HT-29 (cell line): Measurements from ENCODE around the gene SORCS2. TPM values are rescaled to one million over a fixed set of nuclear protein-coding genes. Genes with fewer than 3 reads are reported as not detected.

Source experiments
- DNase-seq: peaks from one replicate; pipeline ENCODE4 v3.0.0-alpha.2; 2015; ENCODE audit warnings: low spot score
- total RNA-seq: library from RNA; depleted of rRNA; stranded (reverse); fragments of >200 nt; shearing (Covaris generic); gene quantifications from 2 replicates; pipeline ENCODE4 v1.2.3, GENCODE V29; 2014

SORCS2 gene
- total RNA-seq, 1 experiment from 2014 or later = not detected

DNA sequence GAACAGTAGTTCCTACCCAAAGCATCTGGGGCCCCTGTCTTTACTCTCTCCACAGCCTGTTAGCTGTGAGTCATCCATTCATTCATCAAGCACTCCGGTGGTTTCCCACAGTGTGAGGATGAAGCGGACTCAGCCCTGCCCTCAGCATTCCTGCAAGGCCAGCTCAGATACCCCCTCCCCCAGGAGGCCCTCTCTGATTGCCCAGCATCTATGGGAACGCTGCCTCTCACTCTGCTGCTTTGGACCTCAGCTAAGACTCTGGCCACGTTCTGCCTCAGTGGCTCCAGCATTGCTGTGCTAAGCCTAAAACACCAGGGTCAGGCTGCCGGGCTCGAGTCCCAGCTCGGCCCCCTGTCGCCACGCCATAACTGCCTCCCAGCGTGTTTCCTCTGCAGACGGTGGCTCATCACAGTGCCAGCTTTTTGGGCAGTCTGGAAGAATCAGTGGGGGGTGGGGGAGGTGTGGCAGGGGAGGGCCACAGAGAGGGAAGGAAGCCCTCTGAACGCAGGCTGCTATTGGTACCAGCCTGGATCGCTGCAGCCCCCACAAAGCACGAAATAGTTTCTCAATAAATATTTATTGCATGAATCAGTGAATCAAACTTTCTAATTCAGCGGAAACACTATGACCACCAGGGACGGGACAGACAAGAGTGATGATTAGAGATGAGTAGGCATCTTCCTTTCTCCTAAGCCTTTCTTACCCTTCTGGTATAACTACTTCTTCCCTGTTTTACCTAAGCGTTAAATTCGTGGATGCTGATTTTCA is 74.4 kb downstream of the SORCS2 start:
- DNase-seq = no peak

DNA sequence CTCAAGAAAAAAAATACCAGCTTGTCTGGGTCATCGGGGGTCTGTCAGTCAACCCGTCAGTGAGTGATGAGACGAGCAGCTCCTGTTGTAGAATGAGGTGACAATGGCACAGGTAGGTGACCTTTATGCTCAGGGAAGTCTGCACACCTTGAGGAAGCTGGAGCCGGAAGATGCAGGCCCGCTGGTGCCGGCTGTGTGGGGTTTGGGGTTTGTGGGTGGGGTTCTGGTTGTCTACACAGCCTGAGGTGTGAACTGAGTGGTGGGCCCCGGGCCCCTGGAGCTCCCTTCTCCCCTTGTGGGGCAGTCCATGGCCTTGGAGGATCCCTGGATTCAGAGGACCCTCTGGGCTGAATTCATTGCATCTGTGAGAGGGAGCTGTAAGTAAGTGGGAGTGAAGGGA is 75.5 kb downstream of the SORCS2 start:
- no peak for DNase-seq

DNA sequence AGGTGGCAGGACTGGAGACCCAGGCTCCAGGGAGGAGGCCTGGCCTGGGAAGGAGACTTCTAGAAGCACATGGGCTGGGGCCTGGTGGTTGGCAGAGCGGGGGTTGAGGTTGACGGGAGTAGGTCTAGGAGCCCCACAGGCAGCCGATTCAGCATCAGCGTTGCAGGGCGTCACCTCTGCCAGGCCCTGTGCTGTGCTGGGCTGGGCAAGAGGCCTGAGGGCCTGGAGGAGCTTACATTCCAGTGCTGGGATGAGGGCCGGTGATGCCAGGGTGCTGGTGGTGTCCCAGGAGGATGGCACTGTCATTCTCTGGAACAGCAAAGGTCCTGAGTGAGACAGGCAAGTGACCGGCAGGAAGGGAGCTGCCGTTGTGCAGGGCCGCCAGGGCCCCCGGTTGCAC is 76.6 kb downstream of the SORCS2 start:
- DNase-seq = no peak

DNA sequence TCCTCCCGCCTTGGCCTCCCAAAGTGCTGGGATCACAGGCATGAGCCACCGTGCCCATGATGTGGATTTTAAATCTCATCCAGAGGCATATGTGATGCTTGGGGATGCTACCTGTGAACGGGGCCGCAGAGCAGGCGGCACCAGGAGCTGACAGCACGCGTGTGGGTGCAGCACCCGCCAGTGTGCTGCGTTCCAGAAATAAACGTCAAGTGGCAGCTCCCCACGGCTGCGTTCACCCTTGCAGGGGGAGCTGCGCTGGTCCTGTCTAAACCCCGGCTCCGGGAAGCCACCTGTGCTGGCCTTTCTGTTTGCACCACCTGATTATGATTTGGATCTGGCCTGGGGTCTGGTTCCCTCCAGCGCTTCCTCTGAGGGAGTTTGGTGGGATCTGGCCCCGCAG is 77.8 kb downstream of the SORCS2 start:
- DNase-seq = no peak

DNA sequence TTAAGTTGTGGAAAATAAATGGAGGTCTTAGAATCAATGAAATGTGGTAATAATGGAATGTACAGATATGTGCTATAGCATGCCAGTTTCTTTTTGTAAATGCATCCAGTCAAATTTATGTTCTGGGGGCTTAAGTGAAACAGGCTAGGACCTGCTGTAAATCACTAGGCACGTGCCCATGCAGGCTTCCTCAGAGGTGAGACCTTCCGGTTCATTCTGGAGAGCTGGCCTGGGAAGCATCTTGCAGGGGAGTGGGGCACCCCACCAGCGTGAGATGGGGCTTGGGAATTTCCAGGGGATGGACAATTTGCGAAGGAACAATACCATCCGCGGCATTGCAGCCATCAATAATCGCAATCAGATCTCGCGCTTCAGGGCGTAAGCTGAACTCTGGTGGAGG is 80.1 kb downstream of the SORCS2 start:
- no peak for DNase-seq

DNA sequence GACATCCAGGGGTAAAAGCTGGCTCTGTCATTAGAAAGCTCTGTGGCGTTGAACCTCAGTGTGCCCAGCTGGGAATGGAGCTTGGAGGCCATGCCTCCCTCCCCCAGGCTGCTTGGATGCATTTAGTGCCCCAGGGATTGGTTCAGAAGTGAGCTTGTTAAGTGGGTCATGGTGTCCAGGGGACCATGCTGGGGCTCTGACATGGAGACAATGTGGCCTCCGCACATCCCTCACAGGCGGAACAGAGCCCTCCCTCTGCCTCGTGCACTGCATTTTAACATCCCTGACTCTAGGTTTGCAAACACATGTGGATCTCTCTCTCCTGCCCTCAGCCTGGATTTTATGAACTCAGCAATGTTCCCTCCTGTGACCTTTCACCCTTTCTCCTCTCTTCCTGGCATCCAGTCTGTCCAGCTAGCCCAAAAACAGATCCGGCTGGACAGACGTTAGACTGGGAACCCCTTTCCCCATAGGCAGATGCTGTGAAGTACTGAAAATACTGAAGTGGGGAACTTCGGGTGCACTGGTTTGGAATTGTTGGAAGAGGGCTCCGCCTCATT is 81.5 kb downstream of the SORCS2 start:
- no peak for DNase-seq

DNA sequence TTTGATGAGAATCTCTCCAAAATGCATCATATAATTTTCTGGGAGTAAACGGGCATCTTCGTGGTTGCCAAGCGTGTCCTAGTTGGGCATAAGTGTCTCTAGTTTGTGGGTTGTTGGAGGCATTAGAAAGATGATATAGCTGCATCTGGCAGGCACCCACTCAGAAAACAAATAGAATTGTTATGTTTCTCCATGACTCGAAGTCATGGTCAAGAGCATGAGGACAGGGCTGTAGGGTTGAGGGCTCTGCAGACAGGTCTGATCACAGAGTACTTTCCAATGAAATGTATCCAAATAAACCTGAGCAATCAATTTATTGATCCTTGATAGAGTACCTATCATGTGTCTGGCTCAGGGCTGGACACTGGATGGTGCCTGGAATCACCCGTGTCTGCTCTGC is 82.7 kb downstream of the SORCS2 start:
- no peak for DNase-seq

DNA sequence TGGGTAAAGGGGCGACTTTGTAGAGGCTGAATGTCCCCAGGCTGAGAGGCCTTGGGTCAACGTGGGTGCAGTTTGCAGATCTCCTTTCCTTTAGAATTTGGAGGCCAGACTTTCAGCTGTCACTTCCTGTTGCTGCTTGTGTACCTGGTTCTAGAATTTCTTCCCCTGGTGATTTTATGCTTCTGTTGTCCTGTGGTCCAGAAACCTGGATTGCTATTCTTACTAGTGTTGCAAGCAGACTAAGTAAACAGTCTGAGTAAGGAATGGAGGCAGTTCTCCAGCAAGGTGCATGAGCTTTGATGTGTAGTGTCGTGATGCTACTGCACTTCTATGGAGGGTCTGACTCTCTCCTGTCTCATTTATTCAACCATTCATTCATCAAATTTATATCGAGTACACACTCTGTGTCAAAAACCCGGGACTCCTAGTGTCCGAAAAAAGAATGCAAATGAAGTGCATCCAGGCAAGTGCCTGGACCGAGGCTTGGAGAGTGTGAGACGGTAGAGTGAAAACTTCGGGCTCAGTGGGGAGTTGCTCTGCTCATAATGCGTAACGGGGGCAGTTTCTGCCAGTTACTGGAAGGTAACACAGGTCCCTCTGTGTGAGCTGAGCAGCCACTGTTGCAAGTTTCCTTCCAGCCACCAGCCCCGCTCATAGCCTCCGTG is 83.3 kb downstream of the SORCS2 start:
- DNase-seq = no peak

DNA sequence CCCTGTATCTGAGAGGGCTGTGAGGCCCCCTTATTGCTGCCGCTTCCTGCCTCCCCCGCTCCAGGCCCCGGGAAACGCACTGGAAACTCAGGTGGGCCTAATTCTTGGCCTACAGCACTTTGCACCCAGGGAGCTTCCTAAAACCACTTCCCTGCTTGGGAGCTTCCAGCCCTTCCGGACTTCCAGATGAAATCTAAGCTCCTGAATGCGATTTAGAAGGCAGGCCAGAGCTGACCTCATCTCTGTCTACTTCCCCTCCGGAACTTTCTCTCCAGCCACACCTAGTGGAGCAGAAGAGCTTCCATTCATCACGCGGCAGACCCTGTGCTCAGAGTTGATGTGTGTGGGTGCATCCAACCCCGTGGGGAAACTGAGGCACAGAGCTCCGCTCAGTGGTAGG is 84.2 kb downstream of the SORCS2 start:
- no peak for DNase-seq

DNA sequence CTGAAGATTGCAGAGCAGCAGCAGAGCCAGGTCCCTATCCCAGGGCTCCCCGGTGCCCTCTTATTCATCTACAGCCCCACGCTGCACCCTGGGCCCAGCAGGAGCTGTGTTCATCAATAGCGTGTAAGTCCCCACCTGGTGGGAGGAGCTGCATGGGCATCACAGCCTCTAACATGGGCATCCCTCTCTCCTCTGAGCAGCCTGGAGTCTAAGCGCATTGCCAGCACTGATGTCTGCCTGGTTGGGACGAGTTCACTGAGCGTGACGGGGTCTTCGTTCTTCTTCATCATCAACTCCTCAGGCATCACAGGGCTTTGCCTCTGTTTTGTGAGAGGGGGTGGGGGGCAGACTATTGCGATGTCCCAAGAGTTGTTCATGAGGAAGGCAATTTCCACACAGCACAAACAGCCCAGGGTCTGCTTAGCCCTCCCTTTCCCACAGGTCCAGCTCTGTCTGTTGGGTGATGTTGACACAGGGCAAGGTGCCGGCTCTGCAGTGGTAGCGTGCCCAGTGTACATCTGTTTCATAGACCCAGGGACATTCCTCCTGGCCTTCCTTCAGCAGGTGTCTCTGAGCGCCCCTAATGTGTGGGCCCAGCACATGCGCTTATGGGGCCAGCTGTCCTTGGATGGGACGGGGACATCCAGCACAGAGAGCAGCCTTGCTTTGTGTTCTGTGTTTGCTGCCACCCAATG is 85.9 kb downstream of the SORCS2 start:
- DNase-seq = no peak

DNA sequence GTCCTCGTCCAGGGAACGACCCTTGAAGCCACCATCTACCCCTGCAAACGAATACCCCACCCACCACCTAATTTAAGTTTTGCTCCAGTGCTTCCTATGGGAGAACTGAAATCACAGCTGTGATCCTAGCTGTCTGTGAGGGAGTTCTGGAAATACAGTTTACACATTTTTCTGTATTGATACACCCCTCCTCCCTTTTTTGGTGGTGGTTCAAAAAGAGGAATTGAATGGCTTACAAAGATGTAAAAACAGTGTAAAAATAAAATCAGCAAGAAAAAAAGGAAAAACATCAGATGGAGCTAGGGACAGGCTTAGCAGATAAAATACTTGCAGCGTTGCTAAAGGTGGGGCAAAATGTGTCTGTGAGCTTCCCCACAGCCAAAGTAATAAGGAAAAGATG is 86.6 kb downstream of the SORCS2 start:
- DNase-seq = no peak

DNA sequence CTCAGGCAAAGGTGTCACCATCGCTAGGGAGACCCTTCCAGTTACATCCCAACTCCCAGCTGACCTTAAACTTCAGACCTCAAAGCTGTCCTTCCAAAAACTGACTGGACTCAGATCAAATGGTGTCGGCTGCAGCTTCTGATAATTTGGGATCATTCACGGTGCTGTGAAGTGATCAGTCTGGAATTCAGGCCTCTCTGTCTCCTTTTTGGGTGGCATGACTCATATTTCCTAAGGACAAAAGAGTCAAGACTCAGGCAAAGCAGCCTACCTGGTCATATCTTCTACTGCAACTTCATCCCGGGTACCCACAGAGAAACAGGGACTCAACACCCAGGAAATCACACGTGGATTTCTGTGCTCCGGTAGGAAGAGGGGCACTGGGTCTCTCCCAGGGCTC is 87.6 kb downstream of the SORCS2 start:
- no peak for DNase-seq

DNA sequence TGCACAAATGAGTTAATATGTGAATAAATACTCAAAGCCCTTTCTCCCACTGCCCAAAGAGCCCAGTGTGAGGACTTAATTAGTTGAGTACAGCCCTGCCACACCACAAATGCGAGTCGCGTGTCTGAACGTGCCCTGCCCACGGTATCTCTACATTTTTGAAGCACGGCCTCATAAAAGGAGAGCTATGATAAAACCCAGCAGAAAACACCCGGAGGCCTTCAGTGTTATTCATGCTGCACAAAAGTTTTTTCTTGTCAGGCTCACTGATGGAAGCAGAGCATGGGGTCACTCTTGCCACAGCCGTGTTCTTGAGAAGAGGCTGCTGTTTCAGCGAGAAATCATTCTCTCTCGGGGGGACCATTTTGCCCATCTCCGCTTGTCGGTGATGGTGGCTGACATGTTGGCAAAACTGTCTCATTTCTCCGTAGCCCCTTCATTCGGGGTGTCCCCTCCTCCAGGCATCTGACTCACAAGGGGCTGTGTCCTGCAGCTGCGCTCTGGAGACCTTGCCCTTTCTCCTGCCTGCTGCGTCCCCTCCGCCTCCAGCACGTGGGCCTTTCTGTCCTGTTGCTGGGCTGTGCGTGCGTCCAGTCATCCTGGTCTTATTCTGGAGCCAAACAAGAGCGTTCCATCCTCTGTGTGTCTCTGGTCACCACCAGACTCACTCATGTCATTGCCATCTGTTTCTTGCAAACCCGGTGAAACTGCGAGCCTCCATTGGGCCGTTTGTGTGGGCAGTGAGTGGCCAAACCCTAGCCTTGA is 88.8 kb downstream of the SORCS2 start:
- no peak for DNase-seq

DNA sequence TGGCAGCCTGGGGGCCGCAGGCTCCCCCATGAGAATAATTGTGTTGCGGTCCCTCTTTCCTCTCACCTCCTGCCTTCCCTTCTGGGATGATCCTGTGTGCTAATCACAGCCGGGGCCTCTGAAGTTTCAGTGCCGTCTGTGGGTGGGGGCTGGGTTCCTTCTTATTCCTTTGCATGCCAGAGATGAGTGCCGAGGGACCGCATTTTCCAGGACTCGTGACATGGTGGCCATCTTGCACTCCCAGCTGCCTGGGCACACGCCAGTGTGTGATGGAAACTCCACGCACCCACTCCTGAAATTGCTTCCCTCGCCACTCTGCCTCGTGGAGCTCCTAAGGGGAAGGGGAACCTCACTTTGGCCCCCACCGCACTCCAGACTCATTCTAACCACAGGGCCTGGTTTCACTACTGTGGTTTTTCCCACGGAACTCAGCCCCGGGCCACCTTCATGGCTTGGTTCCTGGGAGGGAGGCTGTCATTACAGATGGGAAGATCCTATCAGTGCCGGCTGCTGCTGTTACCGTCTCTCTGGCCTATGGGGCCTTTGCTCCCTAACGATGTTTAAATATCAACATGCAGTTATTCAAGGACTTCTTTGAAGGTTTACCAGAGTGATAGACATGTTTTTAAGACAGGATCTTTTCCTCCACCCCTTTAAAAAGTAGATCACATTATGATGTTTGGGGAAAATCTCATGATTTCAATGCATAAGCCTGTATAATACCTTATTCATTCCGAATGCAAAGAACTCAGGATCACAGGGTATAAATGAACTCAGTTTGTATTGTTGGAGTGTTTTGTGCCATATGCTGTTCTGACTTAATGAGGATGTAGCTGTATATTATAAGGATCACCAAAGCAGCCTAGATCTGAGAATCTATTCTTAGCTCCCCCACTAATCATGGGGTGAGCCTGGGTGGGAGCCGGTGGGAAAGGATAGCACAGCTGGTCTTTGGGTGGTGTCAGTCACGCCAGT is 89.6 kb downstream of the SORCS2 start:
- DNase-seq = no peak

DNA sequence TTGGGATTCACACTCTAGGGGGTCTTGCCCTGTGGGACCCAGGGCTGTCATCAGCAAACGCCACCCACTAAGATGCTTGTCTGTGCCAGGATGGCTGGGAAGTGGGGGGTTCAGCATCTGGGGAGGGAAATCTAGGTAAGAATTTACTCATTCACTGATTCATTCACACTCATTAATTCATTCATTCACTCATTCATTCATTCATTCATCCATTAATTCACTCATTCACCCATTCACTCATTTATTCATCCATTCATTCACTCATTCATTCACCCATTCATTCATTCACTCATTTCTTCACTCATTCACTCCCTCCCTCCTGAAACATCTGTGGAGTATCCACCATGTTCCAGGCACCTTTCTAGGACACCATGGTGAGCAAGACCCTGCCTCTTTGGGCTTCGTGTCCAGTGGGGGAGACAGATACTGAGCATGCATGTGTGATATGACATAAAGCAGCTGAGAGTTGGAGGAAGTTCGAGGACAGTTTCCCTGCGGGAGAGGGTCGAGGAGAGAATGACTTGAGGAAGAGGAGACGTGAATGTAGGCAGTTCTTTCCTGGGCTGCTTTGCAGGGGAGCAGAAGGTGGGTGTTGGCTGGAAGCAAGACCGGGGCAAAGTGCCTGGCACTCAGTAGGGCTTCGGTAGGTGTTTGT is 90.6 kb downstream of the SORCS2 start:
- DNase-seq = no peak

DNA sequence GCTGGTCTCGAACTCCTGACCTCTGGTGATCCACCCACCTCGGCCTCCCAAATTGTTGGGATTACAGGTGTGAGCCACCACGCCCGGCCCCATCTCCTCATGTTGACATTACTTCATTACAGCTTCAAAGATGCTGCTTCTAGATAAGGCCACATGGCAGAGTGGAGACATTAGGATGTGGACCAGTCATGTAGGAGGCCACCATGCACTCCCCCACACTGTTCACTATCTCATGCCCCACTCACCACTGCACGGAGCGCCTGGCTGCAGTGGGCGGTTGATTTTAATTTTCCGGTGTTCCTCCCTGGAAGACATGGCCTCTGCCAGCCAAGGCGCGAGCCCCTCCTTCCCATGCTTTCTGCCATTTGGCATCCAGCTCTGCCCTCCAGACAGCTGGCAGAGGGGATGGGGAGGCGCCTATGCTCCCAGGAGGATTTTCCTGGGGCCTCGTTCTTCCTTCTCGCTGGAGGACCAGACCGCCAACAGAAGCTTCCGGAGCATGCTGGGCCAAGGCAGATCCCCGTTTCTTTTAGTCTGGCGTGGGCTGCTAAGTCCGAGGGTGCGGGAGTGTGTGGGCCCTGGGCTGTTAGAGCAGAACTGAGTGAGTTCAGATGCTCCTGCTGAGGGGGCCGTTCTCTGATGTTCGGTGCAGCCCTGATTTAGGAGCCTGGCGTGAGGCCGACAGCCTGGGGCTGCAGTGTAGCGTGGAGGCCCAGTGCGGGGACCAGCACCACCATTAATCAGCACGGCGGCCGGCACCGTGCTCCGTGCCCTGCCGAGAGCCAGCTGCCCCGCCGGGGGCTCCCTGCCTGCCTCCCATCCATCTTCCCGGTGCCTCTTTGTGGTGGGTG is 93.1 kb downstream of the SORCS2 start:
- no peak for DNase-seq

DNA sequence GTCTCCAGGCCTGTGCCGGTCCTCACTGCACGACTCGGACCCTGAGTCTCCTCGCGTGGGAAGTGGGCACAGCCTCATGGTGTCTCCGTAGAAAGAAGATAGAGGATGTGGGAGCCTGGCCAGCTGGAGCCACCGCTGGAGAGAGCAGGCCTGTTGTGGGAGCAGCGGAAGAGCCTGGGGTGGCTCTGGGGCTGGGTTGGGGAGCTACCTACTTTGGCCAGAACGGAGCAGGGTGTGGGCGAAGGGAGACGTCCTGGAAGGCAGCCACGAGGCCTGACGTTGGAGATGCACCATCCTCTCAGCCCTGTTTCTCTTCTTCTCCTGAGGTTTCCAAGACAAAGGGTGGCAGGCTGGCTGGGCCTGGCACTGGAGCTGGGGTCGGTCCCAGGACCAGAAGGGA is 93.8 kb downstream of the SORCS2 start:
- DNase-seq = no peak

DNA sequence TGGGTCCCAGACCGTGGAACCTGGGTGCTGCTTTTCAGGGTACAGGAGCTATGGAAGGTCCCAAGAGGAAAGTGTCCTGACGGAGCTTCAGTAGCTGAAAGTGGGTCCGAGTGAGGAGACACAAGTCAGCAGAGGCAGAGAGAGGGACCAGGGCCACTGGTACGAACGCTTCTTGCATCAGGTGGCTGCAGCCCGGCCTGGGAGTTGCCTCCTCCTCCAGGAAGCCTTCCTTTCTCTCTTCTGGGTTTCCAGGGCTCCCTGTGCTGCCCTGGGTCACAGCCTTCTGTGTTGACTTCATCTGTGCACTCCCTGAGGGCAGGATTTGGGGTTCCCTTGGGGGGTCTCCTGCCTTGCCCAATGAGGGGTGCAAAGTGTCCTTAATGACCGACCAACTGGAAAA is 94.5 kb downstream of the SORCS2 start:
- no peak for DNase-seq

DNA sequence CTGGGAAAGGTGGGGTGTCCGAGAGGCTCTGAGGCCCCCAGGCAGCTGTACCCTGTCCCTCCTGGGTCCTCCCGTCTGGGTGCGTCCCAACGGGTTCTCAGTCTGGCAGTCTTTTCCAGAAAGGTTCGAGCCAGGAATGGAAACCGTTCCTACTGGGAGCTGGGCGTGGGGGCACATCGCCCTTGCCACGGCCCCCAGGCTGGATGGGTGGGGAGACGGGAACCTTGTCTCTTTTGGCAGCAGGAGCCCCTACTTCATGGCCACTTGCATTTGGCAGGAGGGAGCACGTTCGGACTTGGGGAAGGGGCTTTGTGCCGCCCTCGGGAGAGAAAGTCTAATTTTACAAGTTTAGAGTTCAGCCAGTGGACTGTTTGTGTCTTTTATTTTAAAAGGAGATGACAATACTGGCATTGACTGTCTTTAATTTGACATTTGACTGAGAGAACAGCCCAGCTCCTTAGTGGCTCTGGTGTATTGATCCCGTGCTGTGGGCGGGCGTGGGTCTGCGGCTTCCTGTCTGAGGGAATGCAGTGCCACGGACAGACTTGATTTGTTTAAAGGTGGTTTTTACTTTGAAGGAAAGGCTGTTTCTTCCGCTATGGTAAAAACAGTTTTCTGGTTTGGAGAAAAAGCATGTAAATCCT is 95.1 kb downstream of the SORCS2 start:
- DNase-seq = no peak
